Dedifferentiated amniotic fluid mesenchymal stem cell (primary cell): ENCODE results near the gene ARID1B.

Experiments used
- DNase-seq: peaks from one replicate; pipeline ENCODE4 v3.0.0-alpha.2; 2016; ENCODE audit errors: extremely low spot score

ARID1B gene

DNA sequence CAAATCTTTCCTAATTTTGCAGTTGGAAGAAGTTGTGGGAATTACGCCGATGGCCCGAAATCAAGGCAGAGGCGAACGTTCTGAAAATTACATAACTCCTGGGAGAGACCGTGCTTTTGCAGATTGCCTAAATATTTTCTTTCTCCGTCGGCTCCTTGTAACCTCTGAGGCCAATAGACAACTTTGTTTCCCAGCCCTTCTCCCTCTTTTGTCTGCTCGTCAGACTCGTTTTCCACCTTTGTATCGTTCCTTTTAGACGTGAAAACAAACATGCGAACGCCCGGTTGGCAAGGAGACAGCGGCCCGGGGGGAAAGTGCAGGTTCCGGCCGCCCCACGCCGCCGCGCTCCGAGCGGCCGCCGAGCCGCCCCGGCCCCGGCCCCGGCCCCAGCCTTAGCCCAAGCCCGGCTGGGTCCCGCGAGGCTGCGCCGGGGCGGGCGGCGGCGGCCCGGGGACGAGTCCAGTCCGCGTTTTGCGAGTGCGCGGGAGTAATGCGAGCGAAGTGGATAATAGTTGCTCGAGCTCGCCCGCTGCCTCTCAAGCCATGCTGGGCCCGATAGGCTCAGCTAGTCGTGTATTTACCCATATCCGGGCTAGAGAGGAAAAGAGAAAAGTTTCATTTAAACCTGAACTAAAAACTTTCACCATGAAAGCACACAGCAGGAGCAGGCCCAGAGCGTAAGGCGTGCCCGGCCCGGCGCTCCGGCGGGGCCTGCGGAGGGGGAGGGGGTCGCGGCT, at the start of gene ARID1B:
Gene ARID1B, plus strand, starts transcription at position 539 of the 737 bp plus-strand sequence. CDS start 303 bp downstream, outside the sequence.
- DNase-seq, result peak; percentile 74

DNA sequence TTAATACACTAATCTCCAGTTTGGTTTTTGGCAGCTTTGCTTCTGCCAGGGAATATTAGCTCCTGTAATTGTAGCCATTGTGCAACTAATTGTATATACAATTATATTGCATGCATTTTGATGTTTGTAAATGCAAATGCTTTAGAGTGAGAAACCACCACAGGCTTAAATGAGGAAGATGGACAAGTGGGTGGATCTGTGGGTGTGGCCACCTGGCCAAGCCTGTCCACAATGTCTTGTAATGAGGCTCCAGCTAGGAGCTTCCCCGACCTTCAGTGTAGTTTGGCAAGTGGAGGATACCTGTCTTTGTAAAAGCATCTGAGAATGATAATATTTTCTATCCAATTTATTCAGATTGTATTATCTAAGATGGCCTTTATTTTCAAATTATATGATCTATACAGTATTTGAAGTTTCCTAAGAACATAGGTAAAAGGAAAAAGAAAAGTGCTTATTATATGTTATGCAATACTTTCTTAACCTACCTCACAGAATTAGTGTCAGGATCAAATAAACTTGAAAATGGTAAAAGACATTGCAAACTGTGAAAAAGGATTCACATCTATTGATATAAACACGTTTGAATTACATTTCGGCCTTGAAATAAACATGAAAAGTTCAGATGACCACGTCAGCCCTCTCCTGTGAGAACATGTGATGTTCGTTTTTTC, 49.3 kb upstream of the ARID1B start:
- no peak for DNase-seq

DNA sequence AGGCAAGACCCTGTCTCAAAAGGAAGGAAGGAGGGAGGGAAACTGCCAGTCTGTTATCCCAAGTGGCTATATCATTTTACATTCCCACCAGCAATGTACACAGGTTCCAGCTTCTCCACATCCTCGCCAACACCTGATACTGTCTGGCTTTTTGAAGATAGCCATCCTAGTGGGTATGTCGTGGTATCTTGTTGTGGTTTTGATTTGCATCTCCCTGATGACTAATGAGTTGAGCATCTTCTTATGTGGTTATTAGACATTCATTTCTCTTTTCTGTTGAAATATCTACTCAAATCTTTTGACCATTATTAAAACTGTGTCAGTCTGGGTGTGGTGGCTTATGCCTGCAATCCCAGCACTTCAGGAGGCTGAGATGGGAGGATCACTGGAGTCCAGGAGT, 47.9 kb upstream of the ARID1B start:
- DNase-seq, result no peak

DNA sequence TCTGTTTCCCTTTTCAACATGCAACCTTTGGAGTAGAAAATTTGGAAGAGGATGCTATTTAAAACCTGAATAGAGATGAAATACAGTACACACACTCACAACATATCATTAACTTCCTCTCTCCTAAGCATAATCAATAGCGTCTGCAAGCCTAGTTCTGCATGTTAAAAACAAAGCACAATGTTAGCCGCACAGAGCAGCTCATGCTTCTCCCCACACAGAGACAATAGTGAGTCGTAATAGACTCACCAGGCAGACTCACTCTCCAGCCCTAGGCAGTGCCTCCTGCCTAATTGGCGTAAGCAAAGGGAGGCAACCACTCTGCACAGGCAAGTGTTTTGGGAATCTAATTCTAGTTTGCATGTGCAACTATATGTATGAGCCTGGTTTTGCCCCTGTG, 45.8 kb upstream of the ARID1B start:
- DNase-seq, result no peak

DNA sequence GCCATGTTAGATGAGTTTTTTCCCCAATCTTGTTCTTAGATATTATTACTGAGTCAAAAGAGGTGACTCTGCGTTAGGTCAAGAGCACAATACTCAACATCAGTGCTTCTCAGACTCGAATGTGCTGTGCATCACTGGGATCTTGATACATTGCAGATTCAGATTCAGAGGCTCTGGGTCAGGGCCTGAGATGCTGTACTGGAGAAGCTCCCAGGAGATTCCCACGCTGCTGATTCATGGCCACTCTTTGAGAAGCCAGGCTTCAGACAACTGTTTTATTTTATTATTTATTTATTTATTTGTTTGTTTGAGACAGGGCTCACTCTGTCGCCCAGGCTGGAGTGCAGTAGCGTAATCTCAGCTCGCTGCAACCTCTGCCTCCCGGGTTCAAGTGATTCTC, 41.4 kb upstream of the ARID1B start:
- no peak for DNase-seq

DNA sequence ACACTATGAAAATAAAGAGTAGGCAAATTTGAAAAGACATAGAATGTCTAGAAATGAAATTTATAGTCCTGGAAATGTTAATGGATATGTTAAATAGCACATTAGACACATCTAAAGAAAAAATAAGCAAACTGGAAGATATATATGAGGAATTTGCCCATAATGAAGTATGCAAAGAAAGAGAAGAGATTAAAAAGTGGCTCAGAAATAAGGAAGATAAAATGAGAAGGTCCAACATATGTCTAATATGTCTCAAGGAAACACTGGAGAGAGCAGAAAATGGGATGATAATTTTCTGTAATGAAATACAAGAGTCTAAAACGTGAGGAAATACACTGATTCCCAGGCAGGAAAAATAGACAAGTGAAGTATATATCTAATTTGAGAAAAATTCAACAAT, 36.6 kb upstream of the ARID1B start:
- no peak for DNase-seq

DNA sequence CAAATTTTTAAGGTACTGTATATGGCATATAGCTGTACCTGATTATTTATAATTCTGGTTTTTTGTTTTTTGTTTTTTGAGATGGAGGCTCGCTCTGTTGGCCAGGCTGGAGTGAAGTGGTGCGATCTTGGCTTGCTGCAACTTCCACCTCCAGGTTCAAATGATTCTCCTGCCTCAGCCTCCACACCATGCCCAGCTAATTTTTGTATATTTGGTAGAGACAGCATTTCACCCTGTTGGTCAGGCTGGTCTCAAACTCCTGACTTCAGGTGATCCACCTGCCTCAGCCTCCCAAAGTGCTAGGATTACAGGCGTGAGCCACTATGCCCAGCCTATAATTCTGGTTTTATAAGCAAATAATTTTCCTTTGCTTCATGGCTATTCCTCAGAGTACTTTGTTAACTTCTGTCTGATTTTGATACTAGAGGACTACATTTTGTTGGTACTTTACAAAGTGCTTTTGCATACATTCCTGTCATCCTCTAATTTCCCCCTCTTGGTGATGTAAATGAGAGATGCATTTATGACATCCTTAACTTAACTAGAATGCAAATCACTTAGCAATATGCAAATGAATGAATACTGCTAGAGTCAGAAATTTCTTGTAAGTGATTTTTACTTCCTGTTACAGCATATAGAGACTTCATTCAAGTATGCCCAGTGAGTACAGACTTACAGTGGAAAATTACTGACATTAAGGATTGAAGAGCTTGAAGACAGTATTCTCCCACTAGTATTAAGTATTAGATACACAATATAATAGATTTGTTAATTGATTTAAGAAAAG, 35.7 kb upstream of the ARID1B start:
- DNase-seq, result no peak

DNA sequence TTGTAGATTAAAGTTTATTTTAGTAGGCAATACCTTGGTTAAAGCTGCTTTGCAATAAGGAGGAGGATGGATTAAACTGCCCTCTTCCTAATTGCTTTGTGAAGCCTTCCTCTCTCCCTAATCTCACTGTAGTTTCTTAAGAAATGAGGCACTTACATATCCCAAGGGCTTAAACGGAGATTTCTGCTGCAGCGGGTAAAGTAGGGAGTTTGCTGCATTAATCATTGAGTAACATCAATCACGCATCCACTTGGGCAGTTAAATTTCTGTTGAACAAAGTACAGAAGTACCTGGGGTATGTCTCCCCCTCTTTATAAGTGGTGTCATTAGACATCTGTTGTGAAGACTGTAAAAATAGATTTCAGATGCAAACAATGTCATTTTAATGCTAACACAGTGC, 29.5 kb upstream of the ARID1B start:
- no peak for DNase-seq

DNA sequence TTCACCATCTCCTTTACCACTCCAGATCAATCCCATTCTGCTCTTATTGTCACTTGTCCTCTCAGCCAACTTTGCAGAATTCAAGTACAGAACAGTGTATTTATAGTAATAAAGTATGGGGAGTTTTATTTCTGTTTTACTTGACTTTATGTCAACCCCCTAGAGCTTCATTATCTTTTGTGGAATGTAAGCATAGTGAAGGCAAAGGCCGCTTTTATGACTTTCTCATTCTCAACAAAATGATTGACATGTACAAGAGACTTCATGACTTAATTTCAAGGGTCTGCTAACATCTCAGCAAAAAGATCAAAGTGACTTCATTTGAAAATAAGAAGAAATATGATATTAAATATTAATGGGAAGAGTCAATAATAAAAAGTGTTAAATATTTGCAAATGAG, 28.7 kb upstream of the ARID1B start:
- DNase-seq, result no peak

DNA sequence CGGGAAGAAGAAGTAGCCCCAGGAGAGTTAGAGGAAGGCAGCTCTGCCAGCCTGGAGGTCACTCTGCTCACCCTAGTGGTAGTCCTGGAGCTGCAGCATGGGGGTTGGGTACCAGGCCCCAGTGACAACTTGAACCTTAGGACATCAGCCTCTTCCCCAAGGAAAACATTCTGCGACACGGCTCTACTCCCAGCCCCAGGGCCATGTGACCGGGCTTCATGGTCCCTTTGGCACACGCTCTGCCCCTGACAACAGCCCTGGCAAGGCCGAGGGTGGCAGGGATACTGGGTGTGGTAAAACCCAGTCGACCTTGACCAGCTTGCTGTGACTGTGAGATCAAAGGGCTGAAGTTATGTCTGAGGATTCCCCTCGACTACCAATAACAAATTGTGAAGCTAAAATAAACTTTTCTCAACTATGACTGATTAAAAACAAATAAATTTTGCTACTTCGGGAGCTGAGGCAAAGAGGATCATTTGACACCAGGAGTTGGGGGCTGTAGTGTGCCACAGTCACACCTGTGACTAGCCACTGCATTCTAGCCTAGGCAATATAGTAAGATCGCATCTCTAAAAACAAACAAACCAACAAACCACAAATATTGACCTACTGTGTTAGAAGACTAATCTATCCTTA, 24.4 kb upstream of the ARID1B start:
- DNase-seq, result no peak

DNA sequence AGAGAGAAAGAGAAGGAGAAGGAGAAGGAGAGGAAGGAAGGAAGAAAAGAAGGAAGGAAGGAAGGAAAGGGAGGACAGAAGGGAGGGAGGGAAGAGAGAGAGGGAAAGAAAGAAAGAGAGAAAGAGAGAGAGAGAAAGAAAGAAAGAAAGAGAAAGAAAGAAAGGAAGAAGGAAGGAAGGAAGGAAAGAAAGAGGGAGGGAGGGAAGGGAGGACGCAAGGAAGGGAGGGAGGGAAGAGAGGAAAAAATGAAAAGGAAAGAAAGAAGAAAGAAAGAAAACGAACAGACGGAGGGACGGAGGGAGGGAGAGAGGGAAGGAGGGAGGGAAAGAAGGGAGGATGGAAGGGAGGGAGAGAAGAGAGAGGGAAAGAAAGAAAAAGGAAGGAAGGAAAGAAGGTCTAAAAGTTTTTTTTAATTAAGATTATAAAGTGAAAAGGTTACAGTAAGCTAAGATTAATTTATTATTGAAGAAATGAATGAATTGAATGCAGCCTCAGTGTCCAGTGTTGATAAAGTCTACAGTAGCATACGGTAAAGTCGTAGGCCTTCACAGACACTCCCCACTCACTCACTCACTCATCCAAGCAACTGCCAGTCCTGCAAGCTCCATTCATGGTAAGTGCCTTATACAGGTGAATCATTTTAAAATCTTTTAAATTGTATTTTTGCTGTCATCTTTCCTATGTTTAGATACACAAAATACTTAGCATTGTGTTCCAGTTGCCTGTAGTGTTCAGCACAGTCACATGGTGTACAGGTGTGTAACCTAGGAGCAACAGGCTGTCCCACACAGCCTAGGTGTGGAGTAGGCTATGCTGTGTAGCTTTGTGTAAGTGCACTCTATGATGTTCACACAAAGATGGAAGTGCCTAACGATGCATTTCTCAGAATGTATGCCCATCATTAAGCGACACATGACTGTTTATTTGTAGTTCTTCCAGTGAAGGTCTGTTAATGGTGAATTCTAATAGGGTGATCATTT, 20.3 kb upstream of the ARID1B start:
- DNase-seq, result no peak

DNA sequence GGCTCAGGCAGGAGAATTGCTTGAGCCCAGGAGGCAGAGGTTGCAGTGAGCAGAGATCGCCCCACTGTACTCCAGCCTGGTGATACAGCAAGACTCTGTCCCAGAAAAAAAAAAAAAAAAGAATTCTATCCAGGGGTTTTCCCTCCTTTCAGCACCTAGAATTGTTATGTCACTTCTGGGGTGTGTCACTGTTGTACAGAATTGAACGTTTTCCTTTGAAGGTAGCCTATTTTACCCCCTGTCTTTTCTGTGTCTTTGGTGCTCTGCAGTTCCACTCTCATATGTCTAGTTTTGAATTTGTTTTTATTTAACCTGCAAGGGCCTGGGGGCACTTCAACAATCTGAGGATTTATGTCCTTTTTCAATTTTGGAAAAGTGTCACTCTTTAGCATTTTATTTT, 19.3 kb upstream of the ARID1B start:
- DNase-seq, result no peak

DNA sequence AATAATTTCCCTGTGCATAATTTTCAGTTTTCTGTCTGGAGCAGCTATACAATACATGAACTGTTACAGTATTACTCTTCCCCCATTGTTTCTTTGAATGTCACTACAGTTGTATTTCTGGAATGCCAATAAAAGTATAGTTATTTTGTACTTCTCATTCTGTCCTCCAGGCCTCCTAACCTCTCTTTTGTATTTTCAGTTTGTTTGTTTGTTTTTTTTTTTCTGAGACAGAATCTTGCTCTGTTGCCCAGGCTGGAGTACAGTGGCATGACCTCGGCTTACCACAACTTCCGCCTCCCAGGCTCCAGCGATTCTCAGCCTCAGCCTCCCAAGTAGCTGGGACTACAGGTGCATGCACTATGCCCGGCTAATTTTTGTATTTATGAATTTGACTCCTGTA, 16.8 kb upstream of the ARID1B start:
- no peak for DNase-seq

DNA sequence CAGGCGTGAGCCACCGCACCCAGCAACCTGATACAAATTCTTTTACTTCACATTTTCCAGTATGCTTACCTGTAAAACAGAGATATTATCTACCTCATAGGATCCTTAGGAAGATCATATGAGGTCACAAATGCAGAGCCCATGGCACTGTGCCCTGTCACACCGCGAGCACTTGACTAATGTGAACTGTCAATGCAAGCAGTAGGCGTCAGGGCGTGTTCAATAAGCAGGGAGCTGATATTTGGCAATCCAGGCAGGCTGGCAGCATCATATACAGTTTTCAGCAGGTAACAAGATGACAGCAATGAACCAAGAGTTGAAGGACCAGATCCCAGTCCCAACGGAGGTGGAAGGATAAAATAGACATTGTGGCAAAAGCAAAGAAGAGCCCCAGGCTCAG, 14.6 kb upstream of the ARID1B start:
- no peak for DNase-seq

DNA sequence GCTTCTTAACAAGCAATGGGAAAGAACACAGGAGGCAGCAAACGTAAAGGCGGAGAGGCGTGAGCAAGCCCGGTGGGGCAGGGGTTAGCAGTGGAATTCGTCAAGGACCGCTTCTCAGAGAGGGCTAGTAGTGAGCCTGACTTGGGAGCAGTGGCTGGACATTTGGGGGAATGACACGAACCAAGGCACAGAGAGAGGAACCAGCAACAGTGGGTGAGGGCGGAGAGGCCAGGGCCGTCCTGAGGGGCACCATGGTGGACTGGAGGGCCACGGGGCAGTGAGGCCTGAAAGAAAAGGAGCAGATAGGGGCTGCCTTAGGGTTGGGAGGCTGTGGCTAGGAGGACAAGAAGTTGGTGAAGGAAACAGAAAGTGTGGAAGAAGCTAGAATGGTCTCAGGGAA, 12.1 kb upstream of the ARID1B start:
- no peak for DNase-seq

DNA sequence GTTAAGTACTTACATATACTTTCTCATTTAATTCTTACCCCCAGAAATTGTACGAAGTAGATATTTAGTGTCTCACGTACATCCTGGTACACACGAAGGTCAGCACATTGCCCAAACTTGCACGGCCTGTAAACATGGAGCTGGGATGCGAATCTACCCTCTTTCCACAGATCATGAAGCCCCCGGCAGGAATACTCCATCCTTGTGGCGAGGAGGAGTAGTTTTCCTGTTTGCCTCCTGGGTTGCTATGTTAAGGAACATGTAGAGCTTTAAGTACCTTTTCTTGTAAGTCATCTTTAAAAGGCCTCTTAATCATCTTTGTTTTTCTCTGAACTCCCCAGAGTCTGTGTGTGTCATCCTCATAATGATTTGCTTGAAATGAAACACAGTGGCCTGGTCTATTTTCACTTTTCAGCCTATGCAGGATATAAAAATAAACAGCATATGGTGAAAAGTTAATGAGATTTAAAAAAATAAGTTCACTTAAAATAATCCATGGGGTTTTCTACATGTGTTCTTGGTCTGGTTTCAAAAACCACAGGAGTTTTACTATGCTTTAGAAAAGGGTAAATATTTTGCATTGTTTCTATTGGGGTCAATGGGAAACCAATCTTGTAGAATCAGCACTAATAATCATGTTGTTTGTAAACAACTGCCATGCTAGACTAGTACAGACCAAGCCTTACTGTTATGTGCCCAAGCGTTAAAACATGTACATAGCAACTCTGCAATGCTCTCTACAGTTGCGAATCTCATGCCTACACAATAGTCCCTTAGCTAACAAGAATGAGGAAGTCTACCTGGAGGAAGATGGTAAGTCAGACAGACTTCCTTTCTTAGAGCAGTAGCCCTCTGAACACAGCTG, 9.3 kb upstream of the ARID1B start:
- no peak for DNase-seq

DNA sequence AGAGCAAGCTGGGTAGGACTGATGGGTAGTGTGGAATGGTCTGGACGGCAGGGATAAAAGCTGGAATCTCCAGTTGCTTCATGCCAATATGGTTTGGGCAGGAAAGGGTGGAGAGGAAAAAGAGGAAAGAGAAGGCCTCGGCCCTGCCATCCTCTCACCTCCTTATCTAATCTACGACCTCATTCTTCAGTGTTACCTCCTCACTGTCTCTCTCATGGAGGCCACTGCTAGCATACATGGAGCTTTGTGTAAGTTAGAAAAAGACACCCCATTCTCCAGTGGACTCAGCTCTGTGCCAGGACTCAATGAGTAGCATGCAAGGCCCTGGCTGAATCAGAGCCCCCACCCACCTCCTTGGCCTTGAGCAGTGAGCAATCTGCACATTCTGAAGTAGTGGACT, 6.1 kb upstream of the ARID1B start:
- DNase-seq, result no peak

DNA sequence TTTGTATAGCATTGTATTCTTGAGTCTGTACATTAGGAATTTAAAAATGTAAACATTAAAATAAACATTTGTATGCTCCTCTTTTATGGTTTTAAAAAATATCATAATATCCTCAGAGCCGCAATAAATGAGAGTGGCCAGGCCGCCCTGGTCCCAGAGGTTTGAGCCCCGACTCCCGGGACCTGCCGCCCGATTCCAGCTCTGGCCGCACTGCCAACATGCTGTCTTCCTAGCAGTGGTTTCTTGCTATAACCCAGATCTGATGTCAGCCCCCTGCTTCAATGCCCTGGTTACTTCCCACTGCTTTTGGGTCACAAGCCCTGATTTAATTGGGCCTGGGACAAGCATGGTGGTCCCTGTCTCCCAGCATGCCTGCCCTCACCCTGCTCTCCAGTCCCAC, 5.4 kb upstream of the ARID1B start:
- DNase-seq, result no peak

DNA sequence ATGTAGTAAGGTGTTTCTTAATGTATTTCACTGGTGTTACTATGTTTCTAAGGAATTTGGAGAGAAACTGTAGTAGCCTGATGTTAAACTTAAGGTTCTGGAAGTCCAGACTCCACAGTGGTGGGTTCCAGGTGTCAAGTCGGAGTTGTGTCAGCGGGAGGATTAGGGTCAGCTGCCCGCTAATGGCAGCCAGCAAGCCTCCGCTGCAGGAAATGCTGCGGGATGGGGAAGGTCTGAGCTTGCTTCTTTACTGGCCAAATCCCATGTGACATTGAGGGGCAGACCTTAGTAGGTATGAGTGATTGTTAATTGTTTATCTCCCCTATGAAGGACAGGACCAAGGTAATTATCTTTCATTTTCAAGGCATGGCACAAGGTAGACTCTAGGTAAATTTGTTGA, 3.7 kb upstream of the ARID1B start:
- DNase-seq, result no peak
